NB4 (cell line): ENCODE data around the gene TINCR.

ENCODE experiments used
- DNase-seq: peaks from one replicate; pipeline ENCODE4 v3.0.0; 2010; ENCODE audit warnings: low read depth
- H3K4me3 ChIP-seq: one replicate; pipeline ENCODE4 v1.5.1; 2011; ENCODE audit warnings: mild to moderate bottlenecking, low read depth, low read length, moderate library complexity
- CTCF ChIP-seq: IDR thresholded peaks from one replicate; pipeline ENCODE4 v1.5.1; 2012; ENCODE audit warnings: low read depth, low read length
- MAX ChIP-seq: IDR thresholded peaks from 2 replicates; pipeline ENCODE4 v1.6.1; 2011; ENCODE audit warnings: low read depth, low read length
- MYC ChIP-seq: IDR thresholded peaks from 2 replicates; pipeline ENCODE4 v1.6.1; 2011; ENCODE audit warnings: low read depth, low read length
- POLR2A ChIP-seq: IDR thresholded peaks from 2 replicates; pipeline ENCODE4 v1.6.1; 2011; ENCODE audit warnings: mild to moderate bottlenecking; ENCODE audit not compliant: insufficient read length; ENCODE audit errors: extremely low read depth

The TINCR gene

GRCh38 chr19:5579286-5579685, 11.5 kb upstream of the TINCR start:
- no peak for DNase-seq
- TF ChIP-seq MYC (no peak), MAX (no peak), CTCF (no peak), POLR2A (no peak)
- no peak overlapping the region for H3K4me3 ChIP-seq

- DNase-seq: peak; percentile 70
- TF ChIP-seq MYC: no peak
- peak; percentile 63 for TF ChIP-seq CTCF
- no peak for TF ChIP-seq POLR2A
- no peak for TF ChIP-seq MAX
- no peak overlapping the region for H3K4me3 ChIP-seq
These were observed 10.5 kb upstream of the TINCR start for GRCh38 chr19:5578097-5578846.

GRCh38 chr19:5575590-5575989, 7.8 kb upstream of the TINCR start:
- no peak overlapping the region for H3K4me3 ChIP-seq
- DNase-seq: no peak
- TF ChIP-seq CTCF (no peak), MYC (no peak), MAX (no peak), POLR2A (no peak)

GRCh38 chr19:5572556-5573286, 5.0 kb upstream of the TINCR start:
- TF ChIP-seq MAX: no peak
- no peak for TF ChIP-seq MYC
- no peak for TF ChIP-seq POLR2A
- no peak for TF ChIP-seq CTCF
- DNase-seq: no peak
- H3K4me3 ChIP-seq: no peak overlapping the region

- DNase-seq: no peak
- no peak for TF ChIP-seq MYC
- TF ChIP-seq MAX: no peak
- TF ChIP-seq POLR2A: no peak
- TF ChIP-seq CTCF: no peak
- H3K4me3 ChIP-seq: no peak overlapping the region
These were observed 4.0 kb upstream of the TINCR start for GRCh38 chr19:5571777-5572176.
